Trophoblast cell (in vitro differentiated cells and primary cell): ENCODE measurements around the gene SYNGR3.
A peak's percentile ranks its signal among the peaks of the same experiment; 100 is the strongest.

Experiments used
- DNase-seq, 2 donors: peaks; one replicate each; pipeline ENCODE4 v3.0.0-alpha.2; 2016
- H2AFZ ChIP-seq: 2 replicates; pipeline ENCODE4 v1.6.1; 2013; ENCODE audit warnings: low read length, moderate library complexity, mild to moderate bottlenecking; ENCODE audit not compliant: insufficient read depth, poor library complexity
- H2AK5ac ChIP-seq: 2 replicates; pipeline ENCODE4 v1.6.1; 2013; ENCODE audit warnings: mild to moderate bottlenecking, low read length
- H2BK120ac ChIP-seq: 2 replicates; pipeline ENCODE4 v1.6.1; 2013; ENCODE audit warnings: low read length, mild to moderate bottlenecking, moderate library complexity; ENCODE audit not compliant: insufficient read depth, poor library complexity
- H2BK12ac ChIP-seq: 2 replicates; pipeline ENCODE4 v1.6.1; 2013; ENCODE audit warnings: mild to moderate bottlenecking, low read length, moderate library complexity
- H2BK5ac ChIP-seq: 2 replicates; pipeline ENCODE4 v1.6.1; 2013; ENCODE audit warnings: low read length, low read depth, moderate library complexity, mild to moderate bottlenecking; ENCODE audit not compliant: poor library complexity
- H3K14ac ChIP-seq: 2 replicates; pipeline ENCODE4 v1.6.1; 2013; ENCODE audit warnings: mild to moderate bottlenecking, low read length
- H3K18ac ChIP-seq: 2 replicates; pipeline ENCODE4 v1.6.1; 2013; ENCODE audit warnings: mild to moderate bottlenecking, low read length
- H3K23ac ChIP-seq: 2 replicates; pipeline ENCODE4 v1.6.1; 2013; ENCODE audit warnings: low read length
- H3K27ac ChIP-seq: 2 replicates; pipeline ENCODE4 v1.5.1; 2013; ENCODE audit warnings: low read depth, mild to moderate bottlenecking, inconsistent platforms, low read length, moderate library complexity
- H3K27me3 ChIP-seq: 2 replicates; pipeline ENCODE4 v1.6.1; 2013; ENCODE audit warnings: inconsistent platforms, mild to moderate bottlenecking, low read length, moderate library complexity; ENCODE audit not compliant: insufficient read depth
- H3K36me3 ChIP-seq, 2 experiments: 1 replicate in 1 of 2; 2 replicates in 1 of 2; pipeline ENCODE4 v1.6.1; 2013; ENCODE audit warnings: low read length in 2 of 2, mild to moderate bottlenecking in 2 of 2, moderate library complexity in 1 of 2; ENCODE audit not compliant: insufficient read depth in 2 of 2, control insufficient read depth in 1 of 2
- H3K4ac ChIP-seq: 2 replicates; pipeline ENCODE4 v1.6.1; 2013; ENCODE audit warnings: low read depth, mild to moderate bottlenecking, low read length, moderate library complexity
- H3K4me1 ChIP-seq, 2 experiments: 1 replicate in 1 of 2; 2 replicates in 1 of 2; pipeline ENCODE4 v1.6.1; 2013; ENCODE audit warnings: low read length in 2 of 2, mild to moderate bottlenecking in 2 of 2, moderate library complexity in 1 of 2; ENCODE audit not compliant: insufficient read depth in 2 of 2, control insufficient read depth in 1 of 2
- H3K4me2 ChIP-seq: 2 replicates; pipeline ENCODE4 v1.6.1; 2013; ENCODE audit warnings: inconsistent platforms, mild to moderate bottlenecking, low read length, moderate library complexity
- H3K4me3 ChIP-seq: 2 replicates; pipeline ENCODE4 v1.5.1; 2013; ENCODE audit warnings: mild to moderate bottlenecking, low read depth, low read length, inconsistent platforms
- H3K79me1 ChIP-seq: one replicate; pipeline ENCODE4 v1.6.1; 2013; ENCODE audit warnings: low read length
- H3K79me2 ChIP-seq: 2 replicates; pipeline ENCODE4 v1.6.1; 2013; ENCODE audit warnings: low read length, mild to moderate bottlenecking; ENCODE audit not compliant: control insufficient read depth, insufficient read depth, poor library complexity
- H3K9ac ChIP-seq: 2 replicates; pipeline ENCODE4 v1.6.1; 2013; ENCODE audit warnings: mild to moderate bottlenecking, low read length
- H3K9me3 ChIP-seq: 2 replicates; pipeline ENCODE4 v1.6.1; 2013; ENCODE audit warnings: low read depth, mild to moderate bottlenecking, control low read depth, inconsistent platforms, low read length; ENCODE audit not compliant: insufficient read depth
- H4K12ac ChIP-seq: 2 replicates; pipeline ENCODE4 v1.6.1; 2013; ENCODE audit warnings: low read depth, mild to moderate bottlenecking, low read length, moderate library complexity
- H4K8ac ChIP-seq: 2 replicates; pipeline ENCODE4 v1.6.1; 2013; ENCODE audit warnings: low read depth, mild to moderate bottlenecking, low read length, moderate library complexity
- H4K91ac ChIP-seq: one replicate; pipeline ENCODE4 v1.6.1; 2013; ENCODE audit warnings: low read depth, mild to moderate bottlenecking, low read length, moderate library complexity
- WGBS: extraction: QIAGEN DNeasy Blood & Tissue Kit; methylation state at CpG from one replicate; pipeline ENCODE4 v1.1.7; 2013; ENCODE audit warnings: missing lambda C conversion rate; ENCODE audit not compliant: insufficient read length, insufficient coverage; ENCODE audit errors: extremely low coverage; 5-methylcytosine and 5-hydroxymethylcytosine counted together

The SYNGR3 gene

GRCh38 chr16:2039274-2040031, 49.7 kb downstream of the SYNGR3 start:
- no peak overlapping the region for H2BK120ac ChIP-seq
- no peak overlapping the region for H4K12ac ChIP-seq
- H2BK5ac ChIP-seq, result no peak overlapping the region
- H2AFZ ChIP-seq, result no peak overlapping the region
- no peak overlapping the region for H3K4me3 ChIP-seq
- no peak overlapping the region for H3K4me2 ChIP-seq
- no peaks in the 10 kb centered on the region for H3K27me3 ChIP-seq
- no peak overlapping the region for H2BK12ac ChIP-seq
- no peak for DNase-seq
- no peak overlapping the region for H3K27ac ChIP-seq
- no peak overlapping the region for H3K9ac ChIP-seq
- H3K79me1 ChIP-seq, result peaks cover 5% of the 10 kb centered on the region
- no peak overlapping the region for H3K18ac ChIP-seq
- H3K4me1 ChIP-seq, result peaks cover 13 to 16% of the 10 kb centered on the region in 2 experiments
- H3K23ac ChIP-seq, result no peak overlapping the region
- H2AK5ac ChIP-seq, result no peak overlapping the region
- no peak overlapping the region for H3K4ac ChIP-seq
- no peak overlapping the region for H4K91ac ChIP-seq
- no peaks in the 10 kb centered on the region for H3K79me2 ChIP-seq
- no peak overlapping the region for H3K14ac ChIP-seq
- no peak overlapping the region for H4K8ac ChIP-seq
- WGBS, result no CpG with 5 or more reads among the region's 29 CpGs
- H3K36me3 ChIP-seq, result peaks cover 17 to 20% of the 10 kb centered on the region in 2 experiments
- H3K9me3 ChIP-seq, result peaks cover under 1% of the 10 kb centered on the region

- Histone ChIP-seq H4K8ac (no peak overlapping the region), H3K4me3 (no peak overlapping the region)
Measured at GRCh38 chr16:2040041-2040786, 50.4 kb downstream of the SYNGR3 start.

GRCh38 chr16:2040787-2041522, 51.2 kb downstream of the SYNGR3 start:
- H3K4ac ChIP-seq, result no peak overlapping the region

More at GRCh38 chr16:2040041-2040786, 50.4 kb downstream of the SYNGR3 start:
- Histone ChIP-seq H2BK120ac (no peak overlapping the region), H3K4ac (no peak overlapping the region), H3K9ac (no peak overlapping the region), H2BK5ac (no peak overlapping the region), H3K23ac (no peak overlapping the region), H3K27me3 (no peaks in the 10 kb centered on the region), H3K18ac (no peak overlapping the region), H2AFZ (no peak overlapping the region), H3K4me1 (peaks cover 9 to 10% of the 10 kb centered on the region in 2 experiments), H2AK5ac (no peak overlapping the region), H3K9me3 (peaks cover 3% of the 10 kb centered on the region), H2BK12ac (no peak overlapping the region), H3K79me2 (no peaks in the 10 kb centered on the region), H3K27ac (no peak overlapping the region), H4K91ac (no peak overlapping the region), H3K14ac (no peak overlapping the region), H3K4me2 (no peak overlapping the region), H3K79me1 (peaks cover 4% of the 10 kb centered on the region), H3K36me3 (peaks cover 17 to 20% of the 10 kb centered on the region in 2 experiments), H4K12ac (no peak overlapping the region)
- no CpG with 5 or more reads among the region's 24 CpGs for WGBS
- no peak for DNase-seq

GRCh38 chr16:2042171-2042985, 52.6 kb downstream of the SYNGR3 start:
- Histone ChIP-seq H3K36me3 (peaks cover 9 to 10% of the 10 kb centered on the region in 2 experiments), H3K4me2 (no peak overlapping the region), H3K9me3 (peaks cover 3% of the 10 kb centered on the region), H2BK120ac (no peak overlapping the region), H3K79me2 (no peaks in the 10 kb centered on the region), H3K23ac (no peak overlapping the region), H2AFZ (no peak overlapping the region), H4K91ac (no peak overlapping the region), H3K4me3 (peak overlapping the region; percentile 18), H4K12ac (no peak overlapping the region), H3K18ac (no peak overlapping the region), H2AK5ac (no peak overlapping the region), H3K4me1 (peaks cover 5% of the 10 kb centered on the region in 2 experiments), H2BK12ac (no peak overlapping the region), H3K4ac (no peak overlapping the region), H3K27ac (no peak overlapping the region), H3K79me1 (no peaks in the 10 kb centered on the region), H4K8ac (no peak overlapping the region), H3K9ac (no peak overlapping the region), H3K27me3 (no peaks in the 10 kb centered on the region), H3K14ac (no peak overlapping the region), H2BK5ac (no peak overlapping the region)
- no CpG with 5 or more reads among the region's 22 CpGs for WGBS
- DNase-seq, result no peak

More at GRCh38 chr16:2040787-2041522, 51.2 kb downstream of the SYNGR3 start:
- no peak overlapping the region for H3K4me2 ChIP-seq
- H3K9me3 ChIP-seq, result peaks cover 3% of the 10 kb centered on the region
- no peak overlapping the region for H3K27ac ChIP-seq
- no peaks in the 10 kb centered on the region for H3K27me3 ChIP-seq
- DNase-seq, result no peak
- peaks cover 2 to 3% of the 10 kb centered on the region in 2 experiments for H3K4me1 ChIP-seq
- H2AK5ac ChIP-seq, result no peak overlapping the region
- H4K8ac ChIP-seq, result no peak overlapping the region
- H4K12ac ChIP-seq, result no peak overlapping the region
- H3K23ac ChIP-seq, result no peak overlapping the region
- H4K91ac ChIP-seq, result no peak overlapping the region
- H2BK12ac ChIP-seq, result no peak overlapping the region
- no peak overlapping the region for H3K14ac ChIP-seq
- no peak overlapping the region for H3K9ac ChIP-seq
- H2BK120ac ChIP-seq, result no peak overlapping the region
- H3K36me3 ChIP-seq, result peaks cover 17 to 20% of the 10 kb centered on the region in 2 experiments
- no peaks in the 10 kb centered on the region for H3K79me2 ChIP-seq
- H2AFZ ChIP-seq, result no peak overlapping the region
- H2BK5ac ChIP-seq, result no peak overlapping the region
- H3K18ac ChIP-seq, result no peak overlapping the region
- H3K79me1 ChIP-seq, result no peaks in the 10 kb centered on the region
- WGBS, result no CpG with 5 or more reads among the region's 20 CpGs
- H3K4me3 ChIP-seq, result no peak overlapping the region
